Neural progenitor cell (in vitro differentiated cells): Measurements from ENCODE around the gene SYNJ2. TPM values are rescaled to one million over a fixed set of nuclear protein-coding genes. Genes with fewer than 3 reads are reported as not detected.

Experiments
- DNase-seq: peaks from one replicate; pipeline ENCODE4 v3.0.0-alpha.2; 2016; ENCODE audit warnings: low spot score
- H2AFZ ChIP-seq: fragments of 200-600 bp; sonication (generic); replicated peaks from 2 replicates; pipeline ENCODE4 v1.6.1; 2016; ENCODE audit warnings: antibody characterized with exemption
- H3F3A ChIP-seq: fragments of 200-600 bp; sonication (generic); 2 replicates; pipeline ENCODE4 v1.6.1; 2016; ENCODE audit warnings: antibody characterized with exemption, low read depth
- H3K27ac ChIP-seq: fragments of 200-600 bp; sonication (generic); 2 replicates; pipeline ENCODE4 v1.5.1; 2016; ENCODE audit warnings: mild to moderate bottlenecking
- H3K27me3 ChIP-seq: fragments of 200-600 bp; sonication (generic); 2 replicates; pipeline ENCODE4 v1.6.1; 2016; ENCODE audit warnings: mild to moderate bottlenecking, moderate library complexity
- H3K36me3 ChIP-seq: fragments of 200-600 bp; sonication (generic); 2 replicates; pipeline ENCODE4 v1.5.1; 2016
- H3K4me1 ChIP-seq: fragments of 200-600 bp; sonication (generic); 2 replicates; pipeline ENCODE4 v1.6.1; 2016; ENCODE audit warnings: mixed run types
- H3K4me2 ChIP-seq: fragments of 200-600 bp; sonication (generic); 2 replicates; pipeline ENCODE4 v1.6.1; 2016
- H3K4me3 ChIP-seq: fragments of 200-600 bp; sonication (generic); 2 replicates; pipeline ENCODE4 v1.5.1; 2016
- H3K79me2 ChIP-seq: fragments of 200-600 bp; sonication (generic); 2 replicates; pipeline ENCODE4 v1.6.1; 2016; ENCODE audit warnings: low read depth
- H3K9ac ChIP-seq: fragments of 200-600 bp; sonication (generic); 2 replicates; pipeline ENCODE4 v1.6.1; 2016
- H3K9me3 ChIP-seq: fragments of 200-600 bp; sonication (generic); 2 replicates; pipeline ENCODE4 v1.5.1; 2016; ENCODE audit warnings: low read depth
- H4K20me1 ChIP-seq: fragments of 200-600 bp; sonication (generic); 2 replicates; pipeline ENCODE4 v1.6.1; 2016; ENCODE audit warnings: low read depth
- H3K27ac Mint-ChIP-seq: 3 replicates; pipeline ENCODE4 v1.8.0; 2021; ENCODE audit warnings: mixed read lengths
- H3K27me3 Mint-ChIP-seq: 2 replicates; pipeline ENCODE4 v1.8.0; 2022; ENCODE audit warnings: low read depth, mild to moderate bottlenecking, inconsistent platforms, moderate library complexity, mixed read lengths; ENCODE audit not compliant: insufficient read depth
- H3K36me3 Mint-ChIP-seq: 3 replicates; pipeline ENCODE4 v1.8.0; 2021; ENCODE audit warnings: mixed read lengths
- H3K4me1 Mint-ChIP-seq: 3 replicates; pipeline ENCODE4 v1.8.0; 2021; ENCODE audit warnings: mixed read lengths
- H3K4me3 Mint-ChIP-seq: 3 replicates; pipeline ENCODE4 v1.8.0; 2021; ENCODE audit warnings: mild to moderate bottlenecking, moderate library complexity, mixed read lengths
- H3K9me3 Mint-ChIP-seq: 3 replicates; pipeline ENCODE4 v1.8.0; 2020; ENCODE audit warnings: mixed read lengths
- CTCF ChIP-seq: fragments of 200-600 bp; sonication (generic); IDR thresholded peaks from 2 replicates; pipeline ENCODE4 v1.5.1; 2017; ENCODE audit warnings: antibody characterized with exemption, mild to moderate bottlenecking
- EZH2 ChIP-seq: fragments of 200-600 bp; sonication (generic); IDR thresholded peaks from 2 replicates; pipeline ENCODE4 v1.6.1; 2017; ENCODE audit warnings: antibody characterized with exemption, mild to moderate bottlenecking, moderate library complexity
- EZH2phosphoT487 ChIP-seq: fragments of 200-600 bp; sonication (generic); IDR thresholded peaks from 2 replicates; pipeline ENCODE4 v1.6.1; 2017; ENCODE audit warnings: antibody characterized with exemption
- total RNA-seq: library from RNA; depleted of rRNA; stranded (reverse); fragments of >200 nt; gene quantifications from 2 replicates; pipeline ENCODE4 v1.2.3, GENCODE V29; 2015; ENCODE audit warnings: low replicate concordance

Gene SYNJ2
- total RNA-seq, 1 donor from 2014 or later: 4.8 TPM

GRCh38 chr6:158085261-158086053 lies 103.8 kb downstream of the SYNJ2 start:
- H3K27ac ChIP-seq: no peak overlapping the region
- H2AFZ ChIP-seq: no peak overlapping the region
- Mint-ChIP-seq H3K27me3 (peaks cover 2% of the 10 kb centered on the region), H3K36me3 (peaks cover 4% of the 10 kb centered on the region), H3K4me1 (no peaks in the 10 kb centered on the region), H3K9me3 (no peaks in the 10 kb centered on the region), H3K27ac (no peak overlapping the region), H3K4me3 (no peak overlapping the region)
- H3K4me2 ChIP-seq: no peak overlapping the region
- no peak overlapping the region for H3K4me3 ChIP-seq
- no peaks in the 10 kb centered on the region for H3K27me3 ChIP-seq
- no peaks in the 10 kb centered on the region for H3K9me3 ChIP-seq
- DNase-seq: no peak
- no peaks in the 10 kb centered on the region for H3K36me3 ChIP-seq
- no peaks in the 10 kb centered on the region for H3K4me1 ChIP-seq
- H3K9ac ChIP-seq: no peak overlapping the region
- H4K20me1 ChIP-seq: no peaks in the 10 kb centered on the region
- no peak for TF ChIP-seq EZH2
- no peak for TF ChIP-seq CTCF
- no peak for TF ChIP-seq EZH2phosphoT487
- H3F3A ChIP-seq: no peaks in the 10 kb centered on the region
- no peaks in the 10 kb centered on the region for H3K79me2 ChIP-seq

GRCh38 chr6:158086054-158086503 lies 104.4 kb downstream of the SYNJ2 start:
- TF ChIP-seq EZH2phosphoT487 (no peak), CTCF (no peak), EZH2 (no peak)
- Histone ChIP-seq H3K27me3 (no peaks in the 10 kb centered on the region), H3K79me2 (no peaks in the 10 kb centered on the region), H3K36me3 (no peaks in the 10 kb centered on the region), H3K4me2 (no peak overlapping the region), H3K9ac (no peak overlapping the region), H3K4me1 (no peaks in the 10 kb centered on the region), H3F3A (no peaks in the 10 kb centered on the region), H3K9me3 (no peaks in the 10 kb centered on the region), H3K4me3 (no peak overlapping the region), H4K20me1 (no peaks in the 10 kb centered on the region), H2AFZ (no peak overlapping the region), H3K27ac (no peak overlapping the region)
- no peak overlapping the region for H3K27ac Mint-ChIP-seq
- peaks cover 4% of the 10 kb centered on the region for H3K27me3 Mint-ChIP-seq
- DNase-seq: no peak
- peaks cover 4% of the 10 kb centered on the region for H3K36me3 Mint-ChIP-seq
- H3K4me3 Mint-ChIP-seq: no peak overlapping the region
- no peaks in the 10 kb centered on the region for H3K4me1 Mint-ChIP-seq
- no peaks in the 10 kb centered on the region for H3K9me3 Mint-ChIP-seq

GRCh38 chr6:158086504-158087223 lies 105.0 kb downstream of the SYNJ2 start:
- Histone ChIP-seq H2AFZ (peak overlapping the region; percentile 50), H3K4me1 (no peaks in the 10 kb centered on the region), H4K20me1 (no peaks in the 10 kb centered on the region), H3K27me3 (no peaks in the 10 kb centered on the region), H3K79me2 (no peaks in the 10 kb centered on the region), H3K4me3 (no peak overlapping the region), H3K36me3 (no peaks in the 10 kb centered on the region), H3K9me3 (no peaks in the 10 kb centered on the region), H3K4me2 (no peak overlapping the region), H3K9ac (no peak overlapping the region), H3K27ac (no peak overlapping the region), H3F3A (no peaks in the 10 kb centered on the region)
- Mint-ChIP-seq H3K9me3 (no peaks in the 10 kb centered on the region), H3K27me3 (peaks cover 5% of the 10 kb centered on the region), H3K4me3 (no peak overlapping the region), H3K27ac (no peak overlapping the region), H3K4me1 (no peaks in the 10 kb centered on the region), H3K36me3 (peaks cover 4% of the 10 kb centered on the region)
- TF ChIP-seq CTCF (no peak), EZH2 (no peak), EZH2phosphoT487 (no peak)
- no peak for DNase-seq
